Peyer's patch (tissue), 4 donors: ENCODE measurements around the gene ELK4. TPM values are rescaled to one million over a fixed set of nuclear protein-coding genes. Genes with fewer than 3 reads are reported as not detected.
A peak's percentile ranks its signal among the peaks of the same experiment; 100 is the strongest.

ENCODE experiments used
- DNase-seq, 3 donors: peaks; one replicate each; pipeline ENCODE4 v3.0.0-alpha.2; 2017 to 2019
- H3K27ac ChIP-seq, 4 donors: fragments of 200-600 bp; sonication (generic); one replicate each; pipeline ENCODE4 v1.5.1; 2016 to 2019
- H3K27me3 ChIP-seq, 2 donors: fragments of 200-600 bp; sonication (generic); one replicate each; pipeline ENCODE4 v1.5.1; 2019
- H3K36me3 ChIP-seq, 3 donors: fragments of 200-600 bp; sonication (generic); one replicate each; pipeline ENCODE4 v1.5.1; 2016 to 2019
- H3K4me1 ChIP-seq, 4 donors: fragments of 200-600 bp; sonication (generic); one replicate each; pipeline ENCODE4 v1.5.1; 2016 to 2019
- H3K4me3 ChIP-seq, 4 donors: fragments of 200-600 bp; sonication (generic); 1 replicate in 3 of 4; 2 replicates in 1 of 4; pipeline ENCODE4 v1.5.1; 2016 to 2019; ENCODE audit warnings: mild to moderate bottlenecking in 1 of 4
- H3K9me3 ChIP-seq, 4 donors: fragments of 200-600 bp; sonication (generic); one replicate each; pipeline ENCODE4 v1.5.1; 2016 to 2019; ENCODE audit warnings: mild to moderate bottlenecking in 1 of 4
- POLR2A ChIP-seq, 2 donors: fragments of 450-650 bp; IDR thresholded peaks; one replicate each; pipeline ENCODE4 v1.5.1; 2017; ENCODE audit warnings: antibody characterized with exemption in 2 of 2, mild to moderate bottlenecking in 2 of 2, moderate library complexity in 2 of 2
- total RNA-seq, 4 donors: library from RNA; depleted of rRNA; stranded (reverse); fragments of >200 nt; gene quantifications; one replicate each; pipeline ENCODE4 v1.1.0, GENCODE V29; 2016
- TF ChIP-seq, protein P1 (sequence below), 6 experiments: fragments of 450-650 bp in 4 of 6; fragments of 200-600 bp in 2 of 6; sonication (generic) in 1 of 6; IDR thresholded peaks; one replicate each; pipeline ENCODE4 v1.5.1; 2017 to 2019; ENCODE audit warnings: antibody characterized with exemption in 6 of 6, mild to moderate bottlenecking in 3 of 6, moderate library complexity in 1 of 6

Gene ELK4
- total RNA-seq, 4 donors from 2014 or later, result 16.6 to 66.8 (median 23.7) TPM

DNA sequence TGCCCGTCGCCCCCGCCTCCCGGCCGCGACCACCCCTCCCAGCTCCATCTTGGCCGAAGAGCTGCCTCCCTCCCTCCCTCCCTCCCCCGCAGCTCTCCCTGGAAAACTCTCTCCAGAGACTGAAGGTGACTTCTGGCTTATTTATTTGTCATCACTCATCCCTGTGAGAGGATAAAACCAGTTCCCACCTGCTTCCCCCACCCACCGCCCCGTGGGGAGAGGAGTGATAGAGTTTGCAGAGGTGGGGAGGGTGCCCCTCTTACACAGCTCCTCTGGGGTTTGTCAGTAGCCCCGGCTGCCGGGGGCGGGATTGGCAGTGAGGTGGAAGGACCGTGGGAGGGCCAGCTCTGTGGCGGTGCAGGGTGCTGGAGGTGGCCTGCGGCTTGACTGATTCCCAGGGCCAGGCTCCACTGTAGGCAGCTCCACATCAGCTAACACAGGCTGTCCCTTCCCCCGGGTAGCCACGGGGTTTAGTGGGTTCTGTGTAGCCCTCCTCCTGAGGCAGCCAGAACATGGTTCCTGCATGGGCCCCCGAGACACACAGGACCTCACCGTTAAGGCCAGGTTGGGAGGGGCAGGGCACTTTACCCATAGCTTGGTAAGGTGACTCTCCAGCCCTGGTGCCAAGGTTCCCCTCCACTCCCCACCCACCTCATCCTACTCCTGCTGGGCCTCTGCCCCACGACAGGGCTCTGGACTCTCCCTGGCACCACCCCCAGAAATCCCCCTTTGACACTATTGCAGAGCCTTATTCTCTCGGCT, 62.2 kb downstream of the ELK4 start:
- Histone ChIP-seq H3K36me3 (no peaks in the 10 kb centered on the region), H3K27ac (no peak overlapping the region), H3K27me3 (peaks cover 0 to 11% of the 10 kb centered on the region in 2 donors), H3K9me3 (no peaks in the 10 kb centered on the region), H3K4me3 (peak overlapping the region; percentile 27 to 51 (median 44)), H3K4me1 (peaks cover 0 to 15% (median 4%) of the 10 kb centered on the region in 4 donors)
- peak in 1 of 3 donors; percentile 44 for DNase-seq
- TF ChIP-seq POLR2A (IDR thresholded peaks at IDR 0.05), result no peak
- TF ChIP-seq, protein P1, sequence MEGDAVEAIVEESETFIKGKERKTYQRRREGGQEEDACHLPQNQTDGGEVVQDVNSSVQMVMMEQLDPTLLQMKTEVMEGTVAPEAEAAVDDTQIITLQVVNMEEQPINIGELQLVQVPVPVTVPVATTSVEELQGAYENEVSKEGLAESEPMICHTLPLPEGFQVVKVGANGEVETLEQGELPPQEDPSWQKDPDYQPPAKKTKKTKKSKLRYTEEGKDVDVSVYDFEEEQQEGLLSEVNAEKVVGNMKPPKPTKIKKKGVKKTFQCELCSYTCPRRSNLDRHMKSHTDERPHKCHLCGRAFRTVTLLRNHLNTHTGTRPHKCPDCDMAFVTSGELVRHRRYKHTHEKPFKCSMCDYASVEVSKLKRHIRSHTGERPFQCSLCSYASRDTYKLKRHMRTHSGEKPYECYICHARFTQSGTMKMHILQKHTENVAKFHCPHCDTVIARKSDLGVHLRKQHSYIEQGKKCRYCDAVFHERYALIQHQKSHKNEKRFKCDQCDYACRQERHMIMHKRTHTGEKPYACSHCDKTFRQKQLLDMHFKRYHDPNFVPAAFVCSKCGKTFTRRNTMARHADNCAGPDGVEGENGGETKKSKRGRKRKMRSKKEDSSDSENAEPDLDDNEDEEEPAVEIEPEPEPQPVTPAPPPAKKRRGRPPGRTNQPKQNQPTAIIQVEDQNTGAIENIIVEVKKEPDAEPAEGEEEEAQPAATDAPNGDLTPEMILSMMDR (IDR thresholded peaks at IDR 0.05), result no peak

DNA sequence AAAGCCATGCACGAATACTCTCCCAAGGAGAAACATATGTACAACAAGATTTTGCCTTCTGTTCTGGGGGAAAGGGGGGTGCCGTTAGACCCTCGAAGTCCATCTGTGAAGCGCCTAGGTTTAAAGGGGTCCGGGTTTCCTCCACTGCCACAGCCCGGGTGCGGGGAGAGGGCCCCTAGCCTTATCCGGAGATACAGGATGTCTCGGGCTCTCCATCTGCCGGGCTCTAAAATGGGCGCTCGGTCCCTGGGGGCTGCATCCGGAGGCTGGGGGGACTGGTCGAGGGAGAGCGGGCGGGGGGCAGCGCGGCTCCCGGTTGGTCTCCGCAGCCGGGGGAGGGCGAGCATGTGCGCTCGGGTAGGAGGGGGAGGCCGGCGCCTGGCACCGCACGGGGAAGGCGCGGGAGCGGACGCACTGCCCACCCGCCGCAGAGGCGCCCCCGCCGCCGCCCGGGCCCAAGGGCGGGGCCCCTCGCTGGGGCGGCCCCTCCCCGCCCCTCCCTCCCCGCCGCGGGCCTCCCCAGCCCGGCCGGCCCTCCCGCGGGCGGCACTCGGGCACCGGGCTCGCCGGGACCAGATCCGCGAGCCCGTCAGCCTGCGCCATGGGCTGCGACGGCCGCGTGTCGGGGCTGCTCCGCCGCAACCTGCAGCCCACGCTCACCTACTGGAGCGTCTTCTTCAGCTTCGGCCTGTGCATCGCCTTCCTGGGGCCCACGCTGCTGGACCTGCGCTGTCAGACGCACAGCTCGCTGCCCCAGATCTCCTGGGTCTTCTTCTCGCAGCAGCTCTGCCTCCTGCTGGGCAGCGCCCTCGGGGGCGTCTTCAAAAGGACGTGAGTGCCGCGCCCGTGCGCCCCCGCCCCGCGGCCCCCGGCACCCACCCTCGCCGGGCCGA, 63.1 kb downstream of the ELK4 start:
- Histone ChIP-seq H3K9me3 (no peaks in the 10 kb centered on the region), H3K27ac (no peak overlapping the region), H3K4me3 (peak overlapping the region; percentile 27 to 51 (median 44)), H3K27me3 (peaks cover 0 to 11% of the 10 kb centered on the region in 2 donors), H3K4me1 (peaks cover 0 to 15% (median 4%) of the 10 kb centered on the region in 4 donors), H3K36me3 (no peaks in the 10 kb centered on the region)
- TF ChIP-seq, protein P1 (IDR thresholded peaks at IDR 0.05), result no peak
- no peak for TF ChIP-seq POLR2A (IDR thresholded peaks at IDR 0.05)
- DNase-seq, result peak in 1 of 3 donors; percentile 47

DNA sequence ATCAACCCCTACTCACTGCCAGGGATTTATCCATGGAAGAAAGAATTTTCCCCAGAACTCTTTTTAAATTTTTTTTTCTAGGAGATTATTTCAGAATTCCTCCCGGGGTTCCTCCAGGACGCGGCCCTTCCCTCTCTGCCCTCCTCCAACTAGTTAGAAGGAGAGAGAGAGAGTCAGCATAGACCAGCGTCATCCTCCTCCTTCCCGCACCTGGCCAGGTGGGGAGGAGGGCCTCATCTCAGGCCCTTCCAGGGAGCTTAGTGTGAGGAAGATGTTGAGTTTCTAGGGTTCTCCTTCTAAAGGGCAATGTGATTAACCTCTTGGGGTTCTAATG, 63.7 kb downstream of the ELK4 start:
- H3K27me3 ChIP-seq, result peaks cover 0 to 11% of the 10 kb centered on the region in 2 donors
- peaks cover 0 to 15% (median 4%) of the 10 kb centered on the region in 4 donors for H3K4me1 ChIP-seq
- DNase-seq, result peak in 1 of 3 donors; percentile 7
- H3K4me3 ChIP-seq, result no peak overlapping the region
- H3K27ac ChIP-seq, result no peak overlapping the region
- H3K36me3 ChIP-seq, result no peaks in the 10 kb centered on the region
- TF ChIP-seq POLR2A (IDR thresholded peaks at IDR 0.05), result no peak
- TF ChIP-seq, protein P1 (IDR thresholded peaks at IDR 0.05), result no peak
- no peaks in the 10 kb centered on the region for H3K9me3 ChIP-seq

DNA sequence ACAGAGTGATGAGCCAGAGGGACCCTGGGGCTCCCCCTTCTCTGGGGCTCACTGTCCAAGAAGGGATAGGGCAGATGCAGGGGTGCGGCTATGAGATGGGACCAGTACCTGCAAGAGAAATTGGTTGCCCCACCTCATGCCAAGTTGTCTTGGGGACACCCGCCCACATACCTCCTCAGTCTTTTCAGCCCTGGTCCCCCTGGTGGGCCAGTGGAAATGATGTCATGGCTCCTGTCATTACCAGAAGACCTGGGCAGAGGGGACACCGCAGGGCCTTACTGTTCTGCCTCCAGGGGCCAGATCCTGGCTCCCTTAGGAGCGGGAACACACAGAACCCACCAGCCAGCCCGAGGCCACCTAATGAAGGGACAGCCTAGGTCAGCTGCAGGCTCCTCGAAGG, 64.1 kb downstream of the ELK4 start:
- no peak overlapping the region for H3K4me3 ChIP-seq
- H3K27me3 ChIP-seq, result peaks cover 0 to 11% of the 10 kb centered on the region in 2 donors
- no peaks in the 10 kb centered on the region for H3K36me3 ChIP-seq
- TF ChIP-seq POLR2A (IDR thresholded peaks at IDR 0.05), result no peak
- TF ChIP-seq, protein P1 (IDR thresholded peaks at IDR 0.05), result no peak
- no peaks in the 10 kb centered on the region for H3K9me3 ChIP-seq
- H3K4me1 ChIP-seq, result peaks cover 0 to 15% (median 4%) of the 10 kb centered on the region in 4 donors
- H3K27ac ChIP-seq, result no peak overlapping the region
- DNase-seq, result peak in 1 of 3 donors; percentile 36

DNA sequence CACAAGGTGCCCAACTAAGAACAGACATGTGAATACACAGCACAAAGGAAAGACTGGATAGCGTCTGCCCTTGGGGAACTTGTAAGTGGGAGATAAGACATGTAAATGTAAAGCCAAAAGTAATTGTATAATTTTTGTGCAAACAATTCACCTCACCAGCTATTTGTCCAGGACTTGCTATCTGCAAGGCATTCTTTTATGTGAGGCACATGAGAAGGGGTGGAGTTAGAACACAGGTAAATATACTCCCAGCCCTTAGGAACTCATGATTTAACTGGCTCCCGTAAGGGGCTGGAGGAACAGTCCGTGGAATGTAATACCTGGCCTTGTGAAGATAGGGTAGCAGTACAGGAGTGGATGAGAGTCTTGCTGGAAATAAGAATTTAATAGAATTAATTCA, 66.0 kb downstream of the ELK4 start:
- DNase-seq, result peak in 1 of 3 donors; percentile 19

More for the DNA sequence above, 66.0 kb downstream of the ELK4 start:
- Histone ChIP-seq H3K27me3 (peaks cover 0 to 11% of the 10 kb centered on the region in 2 donors), H3K36me3 (no peaks in the 10 kb centered on the region), H3K4me3 (no peak overlapping the region), H3K27ac (no peak overlapping the region), H3K9me3 (no peaks in the 10 kb centered on the region), H3K4me1 (peaks cover 0 to 15% (median 4%) of the 10 kb centered on the region in 4 donors)
- TF ChIP-seq, protein P1 (IDR thresholded peaks at IDR 0.05), result no peak
- no peak for TF ChIP-seq POLR2A (IDR thresholded peaks at IDR 0.05)
